Omental fat pad (tissue), 4 donors: ENCODE results near the gene PLP2. TPM values are rescaled to one million over a fixed set of nuclear protein-coding genes. Genes with fewer than 3 reads are reported as not detected.
"Not testable (repeated sequence)": the region's sequence is repeated elsewhere in the genome, so short reads cannot be mapped to it uniquely, and the experiment has no call there.

Experiments used
- ATAC-seq: fragments of 150-250 bp; one replicate; pipeline ENCODE4 v1.9.1; 2016; ENCODE audit warnings: mild to moderate bottlenecking, moderate library complexity; ENCODE audit not compliant: low FRiP score
- DNase-seq: peaks from one replicate; pipeline ENCODE4 v3.0.0-alpha.2; 2019; ENCODE audit warnings: low spot score
- CTCF ChIP-seq, 3 donors: fragments of 450-650 bp; IDR thresholded peaks; one replicate each; pipeline ENCODE4 v1.5.1; 2016 to 2017; ENCODE audit warnings: antibody characterized with exemption in 3 of 3, mild to moderate bottlenecking in 3 of 3, moderate library complexity in 2 of 3
- total RNA-seq, 4 donors: library from RNA; depleted of rRNA; stranded (reverse); fragments of >200 nt; gene quantifications; one replicate each; pipeline ENCODE4 v1.1.0, GENCODE V29; 2016

PLP2 gene
- total RNA-seq, 4 donors from 2014 or later = 26.3 to 48.0 (median 38.3) TPM

- DNase-seq (no peak), ATAC-seq (peak; percentile 33)
- TF ChIP-seq CTCF (IDR thresholded peaks at IDR 0.05) = no peak
Observed at GRCh38 chrX:49165901-49166881, 5.5 kb upstream of the PLP2 start.

- no peak for TF ChIP-seq CTCF (IDR thresholded peaks at IDR 0.05)
- ATAC-seq = peak; percentile 46
- no peak for DNase-seq
Observed at GRCh38 chrX:49166914-49167739, 4.6 kb upstream of the PLP2 start.

GRCh38 chrX:49167740-49168108 lies 4.0 kb upstream of the PLP2 start:
- ATAC-seq (no peak), DNase-seq (no peak)
- no peak for TF ChIP-seq CTCF (IDR thresholded peaks at IDR 0.05)

GRCh38 chrX:49172280-49172780 lies 632 bp downstream of the PLP2 start:
- DNase-seq (no peak), ATAC-seq (peak; percentile 69)
- TF ChIP-seq CTCF (IDR thresholded peaks at IDR 0.05) = no peak

- ATAC-seq, DNase-seq: not testable (repeated sequence)
Observed at GRCh38 chrX:49173544-49173943, 1.8 kb downstream of the PLP2 start.

- DNase-seq (no peak), ATAC-seq (no peak)
- no peak for TF ChIP-seq CTCF (IDR thresholded peaks at IDR 0.05)
Observed at GRCh38 chrX:49174723-49175122, 3.0 kb downstream of the PLP2 start.
